HepG2 (cell line): ENCODE measurements around the gene HBA2. TPM values are rescaled to one million over a fixed set of nuclear protein-coding genes. Genes with fewer than 3 reads are reported as not detected.

ENCODE experiments used
- ATAC-seq: fragments of 200-7000 bp; cut with Tn5 transposase; 3 replicates; pipeline ENCODE4 v1.9.1; 2020; ENCODE audit warnings: mild to moderate bottlenecking, moderate library complexity
- BruUV-seq: library from RNA; stranded (reverse); fragments of 400-500 nt; replicated peaks from 2 replicates; lab custom pipeline; 2021; lab: Mats Ljungman, UMichigan
- CTCF ChIA-PET: fragments of 300-600 bp; formaldehyde crosslinking; extraction: SDS; loops from one replicate; lab custom pipeline; 2021; ENCODE audit warnings: low total read pairs, inconsistent platforms, low intra/inter-chr PET ratio; lab: Yijun Ruan, JAX
- POLR2A ChIA-PET: fragments of 350-600 bp; sonication (Branson Sonifier 250); formaldehyde crosslinking; loops from one replicate; lab custom pipeline; 2020; ENCODE audit warnings: antibody characterized with exemption, inconsistent platforms; lab: Yijun Ruan, JAX
- DNase-seq: peaks from one replicate; pipeline ENCODE4 v3.0.0-alpha.2; 2015; ENCODE audit warnings: low spot score
- FAIRE-seq: peaks from 3 replicates; lab custom pipeline; 2011; peaks lifted over from hg19 to GRCh38; lab: Jason Lieb, UNC
- H2AFZ ChIP-seq: one replicate; pipeline ENCODE4 v1.6.1; 2011; ENCODE audit warnings: low read length, inconsistent platforms
- H3K27ac ChIP-seq: fragments of 300-600 bp; 3 replicates; pipeline ENCODE4 v1.8.0; 2011; ENCODE audit warnings: mixed run types, mild to moderate bottlenecking, mixed read lengths, low read length, inconsistent platforms; ENCODE audit not compliant: insufficient read depth; ENCODE audit errors: extremely low read length
- H3K27me3 ChIP-seq, 2 experiments: fragments of 200-600 bp in 1 of 2; 2 replicates in 1 of 2; 3 replicates in 1 of 2; pipeline versions ENCODE4 v1.6.0 to v1.8.0; 2011; ENCODE audit warnings: low read length in 2 of 2, mild to moderate bottlenecking in 2 of 2, moderate library complexity in 2 of 2, inconsistent platforms in 1 of 2; ENCODE audit not compliant: insufficient read depth in 2 of 2, control insufficient read depth in 1 of 2
- H3K36me3 ChIP-seq, 2 experiments: fragments of 200-600 bp in 1 of 2; replicated peaks in 1 of 2; 2 replicates in 1 of 2; 3 replicates in 1 of 2; pipeline versions ENCODE4 v1.5.1 to v1.8.0; 2011; ENCODE audit warnings: low read length in 2 of 2, inconsistent platforms in 1 of 2; ENCODE audit not compliant: insufficient read depth in 2 of 2, control insufficient read depth in 1 of 2
- H3K4me1 ChIP-seq: 2 replicates; pipeline ENCODE4 v1.5.1; 2012; ENCODE audit warnings: low read length, inconsistent platforms; ENCODE audit not compliant: insufficient read depth
- H3K4me2 ChIP-seq: 2 replicates; pipeline ENCODE4 v1.6.0; 2011; ENCODE audit warnings: low read depth, low read length, inconsistent platforms
- H3K4me3 ChIP-seq, 3 experiments: fragments of 200-600 bp in 1 of 3; sonication (generic), shearing (Covaris generic) in 1 of 3; replicated peaks in 1 of 3; 2 replicates each; pipeline ENCODE4 v1.5.1; 2011 to 2016; ENCODE audit warnings: low read length in 3 of 3, inconsistent platforms in 2 of 3, low read depth in 2 of 3, mild to moderate bottlenecking in 2 of 3, control low read depth in 1 of 3, mixed read lengths in 1 of 3; ENCODE audit not compliant: insufficient read depth in 1 of 3
- H3K79me2 ChIP-seq: one replicate; pipeline ENCODE4 v1.6.1; 2011; ENCODE audit warnings: low read length, inconsistent platforms; ENCODE audit not compliant: insufficient read depth
- H3K9ac ChIP-seq: 2 replicates; pipeline ENCODE4 v1.6.0; 2011; ENCODE audit warnings: mild to moderate bottlenecking, low read depth, low read length, inconsistent platforms; ENCODE audit not compliant: insufficient read depth
- H3K9me3 ChIP-seq: 2 replicates; pipeline ENCODE4 v1.5.1; 2012; ENCODE audit warnings: mild to moderate bottlenecking, low read length
- H4K20me1 ChIP-seq: 2 replicates; pipeline ENCODE4 v1.6.0; 2011; ENCODE audit warnings: inconsistent platforms, mild to moderate bottlenecking, low read length, moderate library complexity; ENCODE audit not compliant: insufficient read depth
- CEBPG ChIP-seq: IDR thresholded peaks from 2 replicates; pipeline ENCODE4 v1.6.1; 2016
- ETV6 ChIP-seq: sonication (generic); formaldehyde crosslinking; conservative IDR thresholded peaks from 2 replicates; pipeline ENCODE4 v1.4.0; 2020; ENCODE audit warnings: missing genetic modification reagents
- HNRNPLL ChIP-seq: fragments of 200-400 bp; formaldehyde crosslinking; IDR thresholded peaks from 2 replicates; pipeline ENCODE4 v1.6.1; 2017; ENCODE audit warnings: mild to moderate bottlenecking, low read depth, low read length; ENCODE audit not compliant: poor library complexity, severe bottlenecking
- NFE2L2 ChIP-seq: fragments of 150-350 bp; IDR thresholded peaks from 2 replicates; pipeline ENCODE4 v1.6.1; 2014; ENCODE audit warnings: low read length
- SP4 ChIP-seq: sonication (generic); formaldehyde crosslinking; IDR thresholded peaks from 2 replicates; pipeline ENCODE4 v1.8.1; 2023; ENCODE audit warnings: mild to moderate bottlenecking, missing genetic modification reagents
- ZNF225 ChIP-seq: sonication (generic); formaldehyde crosslinking; IDR thresholded peaks from 2 replicates; pipeline ENCODE4 v1.4.0; 2020; ENCODE audit warnings: mild to moderate bottlenecking, missing genetic modification reagents
- WGBS: methylation state at CpG from one replicate; pipeline ENCODE4 v1.1.6; 2017; ENCODE audit warnings: low lambda C conversion rate; 5-methylcytosine and 5-hydroxymethylcytosine counted together
- in situ Hi-C: cut with HindIII; loops from 2 replicates; pipeline ENCODE4 v1.10.0; 2017; ENCODE audit warnings: low pct_unique_long_range_greater_than_20kb; ENCODE audit not compliant: extremely low pct_ligation_motif_present
- intact Hi-C: fragments of 100-400 bp; cut with micrococcal nuclease; formaldehyde crosslinking; loops from one replicate; pipeline ENCODE4 v1.10.0; 2022; ENCODE audit not compliant: unreplicated experiment
- polyA plus RNA-seq, 8 experiments: library from polyadenylated mRNA; depleted of rRNA in 3 of 8; stranded (reverse) in 7 of 8; unstranded in 1 of 8; fragments of >200 nt; fragmentation: Illumina TruSeq in 4 of 8; extraction: Trizol in 4 of 8; gene quantifications; 2 replicates each; pipeline versions ENCODE4 v1.2.1 to v1.2.3, GENCODE V29; 2011 to 2016; ENCODE audit warnings: low read depth in 4 of 8, missing spikeins in 1 of 8, mixed read lengths in 1 of 8; ENCODE audit not compliant: insufficient read depth in 1 of 8
- total RNA-seq, 5 experiments: library from RNA; depleted of rRNA; stranded (reverse); fragments of >200 nt; fragmentation: Illumina TruSeq; extraction: Trizol; gene quantifications; 2 replicates each; pipeline ENCODE4 v1.2.3, GENCODE V29; 2016; ENCODE audit warnings: low read depth in 1 of 5
- TF ChIP-seq, protein P1 (sequence below): sonication (generic); formaldehyde crosslinking; IDR thresholded peaks from 2 replicates; pipeline ENCODE4 v1.4.0; 2020; ENCODE audit warnings: missing genetic modification reagents
- TF ChIP-seq, protein P2 (sequence below): sonication (generic); formaldehyde crosslinking; IDR thresholded peaks from 2 replicates; pipeline ENCODE4 v1.5.1; 2020; ENCODE audit warnings: mild to moderate bottlenecking, missing genetic modification reagents

HBA2 gene
- total and polyA plus RNA-seq, 2 of the 13 experiments (the other 11 are each of a cell fraction or from before 2014, with no cell fraction given) = not detected

DNA sequence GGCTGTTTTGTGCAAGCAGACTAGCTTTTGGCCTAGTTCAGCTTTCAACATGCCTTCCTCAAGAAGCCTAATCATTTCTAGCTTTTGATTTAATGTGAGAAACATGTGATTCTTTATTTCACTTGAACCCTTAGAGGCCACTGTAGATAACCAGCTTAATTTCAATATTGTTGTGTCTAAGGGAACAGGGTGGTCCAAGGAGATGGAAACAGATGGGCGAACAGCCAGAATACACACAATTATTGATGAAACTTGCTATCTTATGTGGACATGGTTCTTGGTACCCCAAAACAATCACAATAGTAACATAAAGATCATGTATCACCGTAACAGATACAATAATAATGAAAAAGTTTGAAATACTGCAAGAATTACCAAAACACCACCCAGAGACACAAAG is 39.0 kb upstream of the HBA2 start:
- no peak overlapping the region for H3K4me2 ChIP-seq
- ChIA-PET CTCF (no interaction called here), POLR2A (no interaction called here)
- no peak for TF ChIP-seq CEBPG
- TF ChIP-seq, protein P1, sequence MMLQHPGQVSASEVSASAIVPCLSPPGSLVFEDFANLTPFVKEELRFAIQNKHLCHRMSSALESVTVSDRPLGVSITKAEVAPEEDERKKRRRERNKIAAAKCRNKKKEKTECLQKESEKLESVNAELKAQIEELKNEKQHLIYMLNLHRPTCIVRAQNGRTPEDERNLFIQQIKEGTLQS = no peak
- TF ChIP-seq ZNF225 (CRISPR knock-in tag) = no peak
- TF ChIP-seq ETV6 (CRISPR knock-in tag) = no peak
- no peak for TF ChIP-seq NFE2L2
- TF ChIP-seq HNRNPLL = no peak
- TF ChIP-seq, protein P2, sequence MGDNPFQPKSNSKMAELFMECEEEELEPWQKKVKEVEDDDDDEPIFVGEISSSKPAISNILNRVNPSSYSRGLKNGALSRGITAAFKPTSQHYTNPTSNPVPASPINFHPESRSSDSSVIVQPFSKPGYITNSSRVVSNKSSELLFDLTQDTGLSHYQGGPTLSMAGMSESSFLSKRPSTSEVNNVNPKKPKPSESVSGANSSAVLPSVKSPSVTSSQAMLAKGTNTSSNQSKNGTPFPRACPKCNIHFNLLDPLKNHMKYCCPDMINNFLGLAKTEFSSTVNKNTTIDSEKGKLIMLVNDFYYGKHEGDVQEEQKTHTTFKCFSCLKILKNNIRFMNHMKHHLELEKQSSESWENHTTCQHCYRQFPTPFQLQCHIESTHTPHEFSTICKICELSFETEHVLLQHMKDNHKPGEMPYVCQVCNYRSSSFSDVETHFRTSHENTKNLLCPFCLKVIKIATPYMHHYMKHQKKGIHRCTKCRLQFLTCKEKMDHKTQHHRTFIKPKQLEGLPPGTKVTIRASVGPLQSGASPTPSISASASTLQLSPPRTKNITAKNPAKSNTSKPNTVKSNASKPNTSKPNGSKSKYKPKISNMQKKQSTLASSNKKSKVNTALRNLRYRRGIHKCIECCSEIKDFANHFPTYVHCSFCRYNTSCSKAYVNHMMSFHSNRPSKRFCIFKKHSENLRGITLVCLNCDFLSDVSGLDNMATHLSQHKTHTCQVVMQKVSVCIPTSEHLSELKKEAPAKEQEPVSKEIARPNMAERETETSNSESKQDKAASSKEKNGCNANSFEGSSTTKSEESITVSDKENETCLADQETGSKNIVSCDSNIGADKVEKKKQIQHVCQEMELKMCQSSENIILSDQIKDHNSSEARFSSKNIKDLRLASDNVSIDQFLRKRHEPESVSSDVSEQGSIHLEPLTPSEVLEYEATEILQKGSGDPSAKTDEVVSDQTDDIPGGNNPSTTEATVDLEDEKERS (CRISPR knock-in tag) = no peak
- TF ChIP-seq SP4 (CRISPR knock-in tag) = no peak
- H2AFZ ChIP-seq = no peak overlapping the region
- no peaks in the 10 kb centered on the region for H4K20me1 ChIP-seq
- peaks cover 13% of the 10 kb centered on the region for H3K4me1 ChIP-seq
- H3K79me2 ChIP-seq = peaks cover 23% of the 10 kb centered on the region
- no peak overlapping the region for H3K27ac ChIP-seq
- ATAC-seq (no peak), DNase-seq (no peak), FAIRE-seq (no peak)
- H3K27me3 ChIP-seq = no peaks in the 10 kb centered on the region
- no peak overlapping the region for H3K9ac ChIP-seq
- H3K4me3 ChIP-seq = no peak overlapping the region
- H3K9me3 ChIP-seq = no peaks in the 10 kb centered on the region
- BruUV-seq = no TSS peak
- in situ Hi-C loops = no loop called here
- WGBS = 92% methylated on average over 2 of the region's 2 CpGs
- intact Hi-C loops = no loop called here
- peaks cover 0 to 14% of the 10 kb centered on the region in 2 experiments; a peak in 2 of 5 replicates for H3K36me3 ChIP-seq
